Caco-2 (cell line): Measurements from ENCODE around the gene CA4. TPM values are rescaled to one million over a fixed set of nuclear protein-coding genes. Genes with fewer than 3 reads are reported as not detected.

ENCODE experiments used
- BruUV-seq: library from RNA; stranded (reverse); fragments of 400-500 nt; replicated peaks from 2 replicates; lab custom pipeline; 2021; lab: Mats Ljungman, UMichigan
- CTCF ChIA-PET: fragments of 300-600 bp; sonication (Branson Sonifier 250); formaldehyde crosslinking; loops from one replicate; lab custom pipeline; 2022; ENCODE audit warnings: antibody characterized with exemption; lab: Charles Lee
- POLR2A ChIA-PET: fragments of 300-600 bp; sonication (Branson Sonifier 250); formaldehyde crosslinking; loops from one replicate; lab custom pipeline; 2022; ENCODE audit warnings: antibody characterized with exemption; lab: Charles Lee
- DNase-seq, 2 experiments: peaks; one replicate each; pipeline versions ENCODE4 v3.0.0 to v3.0.0-alpha.2; 2020 to 2022
- H3K27me3 ChIP-seq: replicated peaks from 2 replicates; pipeline ENCODE4 v1.6.0; 2011; ENCODE audit warnings: low read length; ENCODE audit not compliant: control insufficient read depth, insufficient read depth
- H3K36me3 ChIP-seq: 2 replicates; pipeline ENCODE4 v1.5.1; 2011; ENCODE audit warnings: low read length; ENCODE audit not compliant: control insufficient read depth, insufficient read depth
- H3K4me1 ChIP-seq: fragments of 250-450 bp; sonication (Bioruptor Pico); 2 replicates; pipeline ENCODE4 v1.5.1; 2020; ENCODE audit warnings: mild to moderate bottlenecking
- H3K4me3 ChIP-seq: 2 replicates; pipeline ENCODE4 v1.5.1; 2011; ENCODE audit warnings: low read depth, mild to moderate bottlenecking, control low read depth, low read length
- H3K9me3 ChIP-seq: fragments of 250-450 bp; sonication (Bioruptor Pico); 2 replicates; pipeline ENCODE4 v1.5.1; 2020; ENCODE audit warnings: mild to moderate bottlenecking, moderate library complexity
- H3K27ac Mint-ChIP-seq: one replicate; pipeline ENCODE4 v1.8.0; 2022; ENCODE audit warnings: mixed read lengths; ENCODE audit not compliant: unreplicated experiment
- H3K27me3 Mint-ChIP-seq: one replicate; pipeline ENCODE4 v1.8.0; 2022; ENCODE audit warnings: mixed read lengths; ENCODE audit not compliant: insufficient read depth, unreplicated experiment
- H3K36me3 Mint-ChIP-seq: one replicate; pipeline ENCODE4 v1.8.0; 2022; ENCODE audit warnings: mild to moderate bottlenecking, mixed read lengths; ENCODE audit not compliant: insufficient read depth, unreplicated experiment
- H3K4me1 Mint-ChIP-seq: one replicate; pipeline ENCODE4 v1.8.0; 2022; ENCODE audit warnings: low read depth, mixed read lengths; ENCODE audit not compliant: unreplicated experiment
- H3K4me3 Mint-ChIP-seq: one replicate; pipeline ENCODE4 v1.8.0; 2022; ENCODE audit warnings: mild to moderate bottlenecking, moderate library complexity, mixed read lengths; ENCODE audit not compliant: unreplicated experiment
- H3K9me3 Mint-ChIP-seq: one replicate; pipeline ENCODE4 v1.8.0; 2022; ENCODE audit warnings: mixed read lengths; ENCODE audit not compliant: unreplicated experiment
- CTCF ChIP-seq, 2 experiments: fragments of 200-600 bp in 1 of 2; IDR thresholded peaks; 1 replicate in 1 of 2; 2 replicates in 1 of 2; pipeline versions ENCODE4 v1.5.1 to v1.8.0; 2011 to 2022; ENCODE audit warnings: antibody characterized with exemption in 1 of 2, control low read depth in 1 of 2, inconsistent platforms in 1 of 2, low read depth in 1 of 2, low read length in 1 of 2, mild to moderate bottlenecking in 1 of 2, moderate library complexity in 1 of 2; ENCODE audit not compliant: insufficient read depth in 1 of 2, severe bottlenecking in 1 of 2, unreplicated experiment in 1 of 2
- intact Hi-C: fragments of 100-400 bp; cut with micrococcal nuclease; formaldehyde crosslinking; loops from one replicate; pipeline ENCODE4 v1.10.0; 2022; ENCODE audit not compliant: unreplicated experiment
- total RNA-seq: library from RNA; stranded (reverse); gene quantifications from 2 replicates; pipeline ENCODE4 v1.2.3, GENCODE V29; 2022

Gene CA4
- total RNA-seq, 1 experiment from 2014 or later = not detected

GRCh38 chr17:60159479-60159866 is 9.7 kb downstream of the CA4 start:
- POLR2A ChIA-PET = no interaction called here

GRCh38 chr17:60160829-60161501 is 11.2 kb downstream of the CA4 start:
- POLR2A ChIA-PET = no interaction called here
- H3K4me3 Mint-ChIP-seq = no peak overlapping the region

More at GRCh38 chr17:60159479-60159866, 9.7 kb downstream of the CA4 start:
- Histone ChIP-seq H3K27me3 (no peaks in the 10 kb centered on the region), H3K4me3 (no peak overlapping the region), H3K9me3 (no peaks in the 10 kb centered on the region), H3K36me3 (no peaks in the 10 kb centered on the region), H3K4me1 (peaks cover 15% of the 10 kb centered on the region)
- no peaks in the 10 kb centered on the region for H3K9me3 Mint-ChIP-seq
- peak in 1 of 2 experiments; percentile 11 for TF ChIP-seq CTCF (IDR thresholded peaks at IDR 0.05; ENCODE audit: insufficient read depth in 1 of 2, low read depth in 1 of 2, low read length in 1 of 2, severe bottlenecking in 1 of 2, unreplicated experiment in 1 of 2)
- intact Hi-C loops = no loop called here
- H3K4me1 Mint-ChIP-seq = peaks cover 25% of the 10 kb centered on the region
- no peak overlapping the region for H3K27ac Mint-ChIP-seq
- H3K4me3 Mint-ChIP-seq = no peak overlapping the region
- H3K36me3 Mint-ChIP-seq = no peaks in the 10 kb centered on the region
- H3K27me3 Mint-ChIP-seq = no peaks in the 10 kb centered on the region
- peak in 1 of 2 experiments; percentile 29 for DNase-seq
- CTCF ChIA-PET = interaction anchor here (1.1 kb wide), 1 partner anchor 18 kb away, joined by 3 read pairs; no protein-coding TSS in a partner anchor
- no TSS peak for BruUV-seq

More at GRCh38 chr17:60160829-60161501, 11.2 kb downstream of the CA4 start:
- H3K27ac Mint-ChIP-seq = no peak overlapping the region
- peak in 1 of 2 experiments; percentile 33 for DNase-seq
- H3K36me3 Mint-ChIP-seq = no peaks in the 10 kb centered on the region
- no peaks in the 10 kb centered on the region for H3K27me3 Mint-ChIP-seq
- Histone ChIP-seq H3K36me3 (no peaks in the 10 kb centered on the region), H3K4me3 (no peak overlapping the region), H3K4me1 (peaks cover 22% of the 10 kb centered on the region), H3K9me3 (no peaks in the 10 kb centered on the region), H3K27me3 (no peaks in the 10 kb centered on the region)
- no peak for TF ChIP-seq CTCF (IDR thresholded peaks at IDR 0.05; ENCODE audit: insufficient read depth in 1 of 2, low read depth in 1 of 2, low read length in 1 of 2, severe bottlenecking in 1 of 2, unreplicated experiment in 1 of 2)
- intact Hi-C loops = no loop called here
- peaks cover 31% of the 10 kb centered on the region for H3K4me1 Mint-ChIP-seq
- CTCF ChIA-PET = no interaction called here
- no peaks in the 10 kb centered on the region for H3K9me3 Mint-ChIP-seq
- BruUV-seq = no TSS peak
